Stimulated activated naive CD8-positive, alpha-beta T cell treated with anti-CD3 and anti-CD28 coated beads, Interleukin-15, Interleukin-2, amounts not matched to agents 100 ng/mL and 50 ng/mL, for 24 hours (primary cell): ENCODE measurements around the gene GSDME.

Source experiments
- H3K27ac Mint-ChIP-seq: one replicate; pipeline ENCODE4 v1.8.0; 2021; ENCODE audit warnings: mild to moderate bottlenecking, mixed read lengths
- H3K27me3 Mint-ChIP-seq: one replicate; pipeline ENCODE4 v1.8.0; 2021; ENCODE audit warnings: mixed read lengths
- H3K36me3 Mint-ChIP-seq: one replicate; pipeline ENCODE4 v1.8.0; 2021; ENCODE audit warnings: low read depth, mixed read lengths
- H3K4me1 Mint-ChIP-seq: one replicate; pipeline ENCODE4 v1.8.0; 2021; ENCODE audit warnings: low read depth, mixed read lengths
- H3K4me3 Mint-ChIP-seq: one replicate; pipeline ENCODE4 v1.8.0; 2021; ENCODE audit warnings: mild to moderate bottlenecking, mixed read lengths
- H3K9me3 Mint-ChIP-seq: one replicate; pipeline ENCODE4 v1.8.0; 2021; ENCODE audit warnings: mixed read lengths

Gene GSDME

DNA sequence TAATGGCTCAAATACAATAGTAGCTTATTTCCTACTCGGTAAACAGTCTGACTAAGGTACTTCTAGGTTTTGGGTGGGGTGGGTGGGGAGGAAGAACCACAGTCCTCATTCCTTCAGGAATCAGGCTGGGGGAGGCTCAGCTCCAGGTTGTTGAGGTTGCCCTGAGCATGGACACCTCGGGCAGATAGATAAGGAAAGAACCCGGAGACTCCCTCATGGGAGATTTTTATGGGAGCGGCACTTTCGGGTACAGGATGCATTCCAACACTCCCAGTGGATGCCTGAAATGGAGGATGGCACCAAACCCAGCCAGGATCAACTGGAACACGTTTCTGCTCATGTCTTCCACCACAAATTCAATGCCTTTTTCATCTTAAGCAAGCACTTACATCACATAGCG is 5.5 kb upstream of the GSDME start:
- Mint-ChIP-seq H3K4me1 (peaks cover 5% of the 10 kb centered on the region), H3K4me3 (no peak overlapping the region), H3K36me3 (no peaks in the 10 kb centered on the region), H3K27ac (no peak overlapping the region), H3K27me3 (peaks cover 70% of the 10 kb centered on the region), H3K9me3 (no peaks in the 10 kb centered on the region)

DNA sequence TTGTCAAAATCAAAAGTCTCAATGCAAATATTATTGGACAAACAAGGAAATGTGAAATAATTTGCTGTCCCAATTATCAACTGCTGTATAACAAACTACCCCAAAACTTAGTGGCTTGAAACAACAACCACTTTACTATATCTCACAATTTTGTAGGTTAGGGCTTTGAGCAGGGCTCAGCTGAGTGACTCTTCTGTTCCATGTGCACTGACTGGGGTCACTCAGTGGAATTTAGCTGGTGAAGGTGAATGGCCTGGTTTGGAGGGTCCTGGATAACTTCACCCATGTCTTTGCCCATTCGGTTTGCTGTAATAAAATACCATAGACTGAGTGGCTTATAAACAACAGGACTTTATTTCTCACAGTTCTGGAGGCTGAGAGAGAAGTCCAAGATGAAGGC is 3.7 kb upstream of the GSDME start:
- H3K9me3 Mint-ChIP-seq, result no peaks in the 10 kb centered on the region
- peaks cover 15% of the 10 kb centered on the region for H3K4me1 Mint-ChIP-seq
- peaks cover 71% of the 10 kb centered on the region for H3K27me3 Mint-ChIP-seq
- no peak overlapping the region for H3K4me3 Mint-ChIP-seq
- no peak overlapping the region for H3K27ac Mint-ChIP-seq
- H3K36me3 Mint-ChIP-seq, result no peaks in the 10 kb centered on the region

DNA sequence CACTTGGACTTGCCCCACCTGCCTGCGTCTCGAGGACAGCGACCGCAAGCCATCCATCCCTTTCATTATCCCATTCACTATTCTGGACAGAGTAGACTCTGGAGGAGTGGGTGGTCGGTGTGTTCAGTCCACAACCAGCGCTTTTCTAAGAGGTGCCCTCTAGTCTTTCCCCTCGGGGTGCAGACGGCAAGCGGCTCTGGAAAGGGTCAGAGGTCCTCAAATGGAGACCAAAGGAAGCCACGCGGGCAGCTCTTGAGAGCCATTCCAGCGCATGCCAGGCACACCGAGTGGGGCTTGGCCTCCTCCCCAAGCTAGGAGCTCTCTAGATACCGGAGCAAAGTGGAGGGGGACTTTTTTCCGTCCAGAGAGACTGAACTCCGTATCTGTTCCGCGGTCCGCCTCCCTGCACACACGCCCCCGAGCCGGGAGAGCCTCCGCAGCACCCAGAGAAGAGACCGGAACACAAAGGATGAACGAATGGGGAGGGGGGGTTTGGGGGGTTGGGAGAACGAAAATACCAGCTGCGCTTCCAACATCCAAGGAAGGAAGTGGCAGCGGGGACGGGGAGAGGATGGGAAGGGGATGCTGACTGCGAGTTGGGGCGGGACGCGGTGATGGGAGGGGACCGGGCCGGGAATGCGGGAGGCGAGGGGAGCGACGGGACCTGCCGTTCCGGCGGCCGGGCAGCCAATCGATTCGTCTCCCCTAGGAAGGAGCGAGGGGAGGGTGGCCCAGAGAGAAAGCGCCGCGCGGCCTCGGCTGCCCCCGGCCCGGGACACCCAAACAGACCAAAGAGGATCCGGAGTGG is 515 bp downstream of the GSDME start:
- H3K9me3 Mint-ChIP-seq, result no peaks in the 10 kb centered on the region
- H3K4me3 Mint-ChIP-seq, result peak overlapping the region; percentile 83
- H3K36me3 Mint-ChIP-seq, result no peaks in the 10 kb centered on the region
- peak overlapping the region; percentile 74 for H3K27ac Mint-ChIP-seq
- peaks cover 62% of the 10 kb centered on the region for H3K27me3 Mint-ChIP-seq
- peaks cover 33% of the 10 kb centered on the region for H3K4me1 Mint-ChIP-seq

GRCh38 chr7:24755541-24756407 is 1.5 kb downstream of the GSDME start:
- Mint-ChIP-seq H3K27me3 (peaks cover 63% of the 10 kb centered on the region), H3K27ac (peak overlapping the region; percentile 74), H3K36me3 (no peaks in the 10 kb centered on the region), H3K4me1 (peaks cover 33% of the 10 kb centered on the region), H3K4me3 (peak overlapping the region; percentile 83), H3K9me3 (no peaks in the 10 kb centered on the region)

- Mint-ChIP-seq H3K27ac (peak overlapping the region; percentile 74), H3K9me3 (no peaks in the 10 kb centered on the region), H3K36me3 (no peaks in the 10 kb centered on the region), H3K4me1 (peaks cover 33% of the 10 kb centered on the region), H3K4me3 (peak overlapping the region; percentile 83), H3K27me3 (peaks cover 61% of the 10 kb centered on the region)
Observed at GRCh38 chr7:24754906-24755506, 2.3 kb downstream of the GSDME start.

DNA sequence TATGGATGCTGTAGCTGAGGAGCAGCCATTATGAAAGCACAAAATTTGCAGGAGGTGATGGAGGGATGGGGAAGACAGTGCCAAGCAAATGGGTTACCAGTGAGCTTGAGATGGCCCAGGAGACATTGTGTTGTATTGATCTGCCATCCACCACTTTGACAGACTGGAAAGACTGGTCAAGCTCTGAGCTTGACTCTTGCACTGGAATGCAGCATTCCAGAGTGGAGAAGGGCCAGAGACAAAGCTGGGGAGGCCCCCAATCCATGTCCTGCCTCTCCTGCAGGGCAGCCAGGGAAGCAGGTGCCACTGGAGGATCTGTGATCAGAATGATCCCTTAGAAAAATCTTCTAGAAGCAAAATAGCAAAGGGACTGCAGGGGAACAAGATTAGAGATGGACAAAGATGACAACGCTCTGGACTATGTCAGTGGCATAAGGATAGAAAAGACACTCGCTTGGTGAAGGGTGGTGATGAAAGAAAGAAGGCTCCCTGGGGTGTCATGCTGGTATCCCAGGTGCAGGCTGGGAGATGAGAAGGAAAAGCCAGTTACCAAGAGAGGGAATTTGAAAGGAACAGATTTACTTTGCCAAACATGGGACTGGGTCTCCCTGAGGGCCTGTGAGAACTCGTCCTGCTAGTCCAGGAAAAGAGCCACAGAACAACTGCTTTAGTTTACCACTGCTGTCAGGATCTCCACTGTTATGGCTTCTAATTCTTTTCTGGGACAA is 5.0 kb downstream of the GSDME start:
- Mint-ChIP-seq H3K36me3 (peaks cover 5% of the 10 kb centered on the region), H3K27ac (no peak overlapping the region), H3K27me3 (peaks cover 51% of the 10 kb centered on the region), H3K4me1 (peaks cover 27% of the 10 kb centered on the region), H3K4me3 (no peak overlapping the region), H3K9me3 (no peaks in the 10 kb centered on the region)

DNA sequence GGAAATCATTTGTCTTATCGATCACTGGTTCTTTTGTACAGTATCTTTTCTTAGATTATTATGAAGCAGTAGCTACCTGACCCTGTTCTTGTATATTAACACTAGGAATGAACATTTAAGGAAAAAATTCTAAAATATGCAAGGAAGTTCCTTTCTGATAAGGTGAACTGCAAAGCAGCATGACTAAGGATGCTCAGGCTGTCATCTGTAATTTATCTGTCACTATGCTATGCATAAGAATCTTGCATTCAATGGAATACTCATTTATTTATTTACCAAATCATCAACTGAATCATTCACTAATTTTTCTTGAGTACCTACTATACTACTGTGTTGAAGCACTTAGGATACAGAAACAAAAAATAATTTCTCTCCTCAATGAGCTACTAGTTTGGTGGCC is 5.8 kb downstream of the GSDME start:
- H3K4me1 Mint-ChIP-seq, result peaks cover 23% of the 10 kb centered on the region
- H3K27me3 Mint-ChIP-seq, result peaks cover 54% of the 10 kb centered on the region
- H3K27ac Mint-ChIP-seq, result no peak overlapping the region
- H3K9me3 Mint-ChIP-seq, result no peaks in the 10 kb centered on the region
- H3K36me3 Mint-ChIP-seq, result peaks cover 5% of the 10 kb centered on the region
- H3K4me3 Mint-ChIP-seq, result no peak overlapping the region

DNA sequence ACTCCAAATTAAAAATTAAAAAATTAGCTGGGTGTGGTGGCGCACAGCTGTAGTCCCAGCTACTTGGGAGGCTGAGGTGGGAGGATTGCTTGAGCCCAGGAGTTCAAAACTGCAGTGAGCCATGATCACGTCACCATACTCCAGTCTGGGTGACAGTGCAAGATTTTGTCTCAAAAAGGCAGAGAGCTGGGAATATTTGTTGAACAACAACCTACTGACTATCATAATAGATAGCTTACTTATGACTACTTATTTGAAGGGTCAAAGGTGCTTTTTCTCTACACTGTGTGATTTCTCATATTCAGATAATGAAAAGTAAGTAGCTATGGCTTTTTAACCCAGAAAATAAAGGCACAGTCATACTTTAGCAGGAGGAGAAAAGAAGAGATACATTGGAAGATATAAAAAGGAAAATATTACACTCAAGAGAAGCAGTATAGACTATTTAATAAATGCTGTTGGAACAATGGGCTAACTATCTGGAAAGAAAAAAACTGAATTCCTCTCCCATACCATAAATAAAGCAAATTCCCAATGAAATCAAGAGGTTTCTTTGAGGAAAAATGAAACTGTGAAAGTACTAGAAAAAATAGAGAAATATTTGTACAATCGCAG is 6.7 kb downstream of the GSDME start:
- Mint-ChIP-seq H3K4me3 (no peak overlapping the region), H3K9me3 (no peaks in the 10 kb centered on the region), H3K27ac (no peak overlapping the region), H3K27me3 (peaks cover 61% of the 10 kb centered on the region), H3K36me3 (peaks cover 5% of the 10 kb centered on the region), H3K4me1 (peaks cover 13% of the 10 kb centered on the region)

GRCh38 chr7:24748521-24748920 is 8.7 kb downstream of the GSDME start:
- Mint-ChIP-seq H3K9me3 (no peaks in the 10 kb centered on the region), H3K4me3 (no peak overlapping the region), H3K4me1 (no peaks in the 10 kb centered on the region), H3K27me3 (peaks cover 64% of the 10 kb centered on the region), H3K27ac (no peak overlapping the region), H3K36me3 (peaks cover 5% of the 10 kb centered on the region)

GRCh38 chr7:24745355-24745754 is 11.9 kb downstream of the GSDME start:
- Mint-ChIP-seq H3K4me1 (no peaks in the 10 kb centered on the region), H3K27me3 (peaks cover 39% of the 10 kb centered on the region), H3K9me3 (no peaks in the 10 kb centered on the region), H3K36me3 (peaks cover 5% of the 10 kb centered on the region), H3K4me3 (no peak overlapping the region), H3K27ac (no peak overlapping the region)

- Mint-ChIP-seq H3K9me3 (peaks cover 7% of the 10 kb centered on the region), H3K27me3 (peaks cover 33% of the 10 kb centered on the region), H3K4me3 (no peak overlapping the region), H3K4me1 (no peaks in the 10 kb centered on the region), H3K27ac (no peak overlapping the region), H3K36me3 (peaks cover 2% of the 10 kb centered on the region)
Observed at GRCh38 chr7:24743471-24743870, 13.8 kb downstream of the GSDME start.

DNA sequence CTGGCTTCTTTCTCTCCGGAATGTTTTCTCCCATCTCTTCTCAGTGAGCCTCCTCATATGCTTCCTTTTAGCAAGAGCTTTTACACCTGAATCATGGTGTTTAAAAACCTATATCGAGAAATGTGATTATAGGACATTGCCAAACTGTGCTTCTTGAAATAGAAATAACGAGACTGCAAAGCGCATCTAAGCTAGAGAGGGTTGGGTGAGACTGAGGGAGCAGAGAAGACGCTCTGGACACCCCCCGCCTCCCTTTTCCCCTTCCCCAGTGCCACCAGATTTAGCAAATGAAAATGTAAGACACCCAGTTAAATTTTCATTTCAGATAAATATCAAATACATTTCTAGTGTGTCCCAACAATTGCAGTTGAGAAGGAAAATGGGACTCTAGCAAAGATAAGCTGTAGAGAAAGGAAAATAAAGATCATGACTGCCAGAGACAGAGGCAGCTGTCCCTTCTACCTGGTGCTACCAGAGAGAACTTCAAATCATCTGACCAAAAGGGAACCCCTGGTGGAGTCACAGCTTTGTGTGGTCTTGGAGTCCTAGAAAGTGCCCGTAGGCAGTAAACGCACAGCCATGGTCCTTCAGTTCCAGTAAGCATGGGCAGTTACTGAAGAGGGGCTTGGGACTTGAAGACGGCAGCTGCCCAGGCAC is 14.6 kb downstream of the GSDME start:
- H3K4me3 Mint-ChIP-seq, result no peak overlapping the region
- H3K4me1 Mint-ChIP-seq, result no peaks in the 10 kb centered on the region
- no peak overlapping the region for H3K27ac Mint-ChIP-seq
- no peaks in the 10 kb centered on the region for H3K36me3 Mint-ChIP-seq
- H3K27me3 Mint-ChIP-seq, result peaks cover 40% of the 10 kb centered on the region
- peaks cover 12% of the 10 kb centered on the region for H3K9me3 Mint-ChIP-seq

DNA sequence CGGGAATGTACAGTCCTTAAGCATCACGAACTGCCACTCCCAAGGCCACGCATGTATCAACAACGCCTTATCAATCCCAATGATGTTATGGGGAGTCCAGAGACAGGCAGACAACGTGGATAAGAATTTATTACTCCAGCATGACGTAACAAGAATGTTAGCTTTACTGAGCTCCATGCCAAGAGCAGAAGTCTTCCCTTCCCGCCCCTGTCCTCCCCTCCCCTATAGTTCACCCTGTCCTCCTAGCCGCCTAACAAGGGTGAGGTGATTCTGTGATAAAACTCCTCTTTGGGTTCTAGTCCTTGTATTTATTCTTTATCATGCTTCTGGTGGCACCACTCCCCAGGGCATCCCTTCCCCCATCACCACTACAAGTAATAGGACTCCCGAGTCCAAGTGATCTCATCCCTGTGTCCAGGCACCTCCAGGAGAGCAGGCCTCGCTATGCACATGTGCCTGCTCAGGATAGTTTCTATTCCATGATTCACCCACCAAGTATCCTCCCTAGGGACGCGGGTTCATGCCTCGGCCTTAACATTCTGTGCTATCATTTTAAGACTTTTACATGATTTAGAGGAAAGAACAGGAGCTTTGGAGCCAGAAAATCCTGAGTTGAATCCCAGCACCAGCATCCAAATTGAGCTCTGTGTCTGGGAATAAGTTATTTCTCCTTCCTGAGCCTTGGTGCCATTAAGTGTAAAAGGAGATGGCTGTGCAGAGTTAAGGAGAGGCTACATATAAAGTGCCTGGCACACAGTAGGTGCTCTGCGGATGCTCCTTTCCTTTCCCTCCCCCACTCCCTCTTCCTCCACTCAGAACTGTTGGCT is 15.4 kb downstream of the GSDME start:
- Mint-ChIP-seq H3K36me3 (no peaks in the 10 kb centered on the region), H3K27ac (no peak overlapping the region), H3K4me3 (no peak overlapping the region), H3K4me1 (no peaks in the 10 kb centered on the region), H3K27me3 (peaks cover 44% of the 10 kb centered on the region), H3K9me3 (peaks cover 12% of the 10 kb centered on the region)
